Endothelial cell of umbilical vein (primary cell): ENCODE measurements around the gene CA14. TPM values are rescaled to one million over a fixed set of nuclear protein-coding genes. Genes with fewer than 3 reads are reported as not detected.

Source experiments
- BruUV-seq: library from RNA; stranded (reverse); fragments of 400-500 nt; replicated peaks from 2 replicates; lab custom pipeline; 2021; lab: Mats Ljungman, UMichigan
- CTCF ChIA-PET: fragments of 300-600, 350-600 bp; sonication (Branson Sonifier 250); formaldehyde crosslinking; loops from one replicate; lab custom pipeline; 2021; ENCODE audit warnings: antibody characterized with exemption, inconsistent platforms; lab: Charles Lee
- POLR2A ChIA-PET: fragments of 300-600, 350-600 bp; sonication (Branson Sonifier 250); formaldehyde crosslinking; loops from one replicate; lab custom pipeline; 2021; ENCODE audit warnings: antibody characterized with exemption, inconsistent platforms; lab: Charles Lee
- DNase-seq: peaks from one replicate; pipeline ENCODE4 v3.0.0-alpha.2; 2011; ENCODE audit warnings: low read depth, low spot score
- FAIRE-seq: peaks from 2 replicates; lab custom pipeline; 2011; peaks lifted over from hg19 to GRCh38; lab: Jason Lieb, UNC
- H2AFZ ChIP-seq: 2 replicates; pipeline ENCODE4 v1.6.0; 2012; ENCODE audit warnings: low read depth, low read length, control low read depth, inconsistent platforms
- H3K27ac ChIP-seq: 2 replicates; pipeline ENCODE4 v1.5.1; 2011; ENCODE audit warnings: low read depth, mild to moderate bottlenecking, control low read depth, low read length, moderate library complexity; ENCODE audit not compliant: insufficient read depth
- H3K27me3 ChIP-seq, 2 experiments: 2 replicates each; pipeline versions ENCODE4 v1.6.0 to v1.6.1; 2011; ENCODE audit warnings: low read length in 2 of 2, mixed read lengths in 1 of 2; ENCODE audit not compliant: control insufficient read depth in 2 of 2, insufficient read depth in 2 of 2
- H3K36me3 ChIP-seq, 2 experiments: 2 replicates in 1 of 2; 3 replicates in 1 of 2; pipeline ENCODE4 v1.5.1; 2011; ENCODE audit warnings: low read length in 2 of 2, mild to moderate bottlenecking in 1 of 2, moderate library complexity in 1 of 2; ENCODE audit not compliant: control insufficient read depth in 2 of 2, insufficient read depth in 2 of 2; ENCODE audit errors: extremely low read depth in 1 of 2
- H3K4me1 ChIP-seq: 3 replicates; pipeline ENCODE4 v1.5.1; 2011; ENCODE audit warnings: mild to moderate bottlenecking, low read length; ENCODE audit not compliant: control insufficient read depth, insufficient read depth; ENCODE audit errors: extremely low read depth
- H3K4me2 ChIP-seq: 2 replicates; pipeline ENCODE4 v1.6.1; 2011; ENCODE audit warnings: low read length, control low read depth, mixed read lengths; ENCODE audit not compliant: insufficient read depth
- H3K4me3 ChIP-seq, 3 experiments: fragments of 200-600 bp in 1 of 3; sonication (generic), shearing (Covaris generic) in 1 of 3; replicated peaks in 1 of 3; 2 replicates each; pipeline ENCODE4 v1.5.1; 2011 to 2016; ENCODE audit warnings: control low read depth in 3 of 3, low read length in 3 of 3, mild to moderate bottlenecking in 2 of 3, inconsistent platforms in 1 of 3, low read depth in 1 of 3, moderate library complexity in 1 of 3; ENCODE audit not compliant: insufficient read depth in 1 of 3
- H3K79me2 ChIP-seq: 2 replicates; pipeline ENCODE4 v1.6.0; 2012; ENCODE audit warnings: low read length, inconsistent platforms; ENCODE audit not compliant: control insufficient read depth, insufficient read depth
- H3K9ac ChIP-seq: replicated peaks from 2 replicates; pipeline ENCODE3; 2011; ENCODE audit warnings: low read length, control low read depth; ENCODE audit not compliant: insufficient read depth; ENCODE audit errors: extremely low read depth
- H3K9me1 ChIP-seq: replicated peaks from 3 replicates; pipeline ENCODE4 v1.6.0; 2011; ENCODE audit warnings: mild to moderate bottlenecking, low read length; ENCODE audit not compliant: control insufficient read depth, insufficient read depth; ENCODE audit errors: extremely low read depth
- H3K9me3 ChIP-seq: replicated peaks from 2 replicates; pipeline ENCODE4 v1.5.1; 2012; ENCODE audit warnings: low read length, inconsistent platforms; ENCODE audit not compliant: control insufficient read depth, insufficient read depth
- H4K20me1 ChIP-seq: replicated peaks from 2 replicates; pipeline ENCODE3; 2011; ENCODE audit warnings: mild to moderate bottlenecking, low read length; ENCODE audit not compliant: control insufficient read depth, insufficient read depth; ENCODE audit errors: extremely low read depth
- EZH2 ChIP-seq: IDR thresholded peaks from 2 replicates; pipeline ENCODE4 v1.6.1; 2012; ENCODE audit warnings: borderline replicate concordance, low read depth, mild to moderate bottlenecking, moderate library complexity, low read length, inconsistent platforms; ENCODE audit not compliant: severe bottlenecking
- FOS ChIP-seq: IDR thresholded peaks from 2 replicates; pipeline ENCODE4 v1.6.1; 2011; ENCODE audit warnings: mild to moderate bottlenecking, low read length, moderate library complexity, borderline replicate concordance; ENCODE audit not compliant: insufficient read depth
- GATA2 ChIP-seq: IDR thresholded peaks from 2 replicates; pipeline ENCODE4 v1.7.0; 2011; ENCODE audit warnings: low read depth, mild to moderate bottlenecking, moderate library complexity, mixed read lengths, low read length; ENCODE audit not compliant: insufficient read length, insufficient read depth
- JUN ChIP-seq: IDR thresholded peaks from 2 replicates; pipeline ENCODE4 v1.6.1; 2011; ENCODE audit warnings: borderline replicate concordance, low read depth; ENCODE audit not compliant: insufficient read length, insufficient read depth
- MYC ChIP-seq: IDR thresholded peaks from one replicate; pipeline ENCODE4 v1.6.1; 2011; ENCODE audit warnings: mild to moderate bottlenecking, low read depth, low read length
- POLR2A ChIP-seq: IDR thresholded peaks from 2 replicates; pipeline ENCODE4 v1.6.1; 2012; ENCODE audit warnings: low read depth, mild to moderate bottlenecking, control low read depth, low read length
- POLR2AphosphoS5 ChIP-seq: IDR thresholded peaks from 2 replicates; pipeline ENCODE4 v1.6.1; 2012; ENCODE audit warnings: low read depth, mild to moderate bottlenecking, control low read depth, low read length, moderate library complexity; ENCODE audit not compliant: insufficient read depth
- dilution Hi-C: fragments of 300-500 bp; cut with MboI; formaldehyde crosslinking; loops from one replicate; pipeline ENCODE4 v1.15.0; 2019; ENCODE audit warnings: low sequenced_read_pairs; ENCODE audit not compliant: extremely low pct_ligation_motif_present
- intact Hi-C: fragments of 100-400 bp; cut with micrococcal nuclease; formaldehyde crosslinking; loops from one replicate; pipeline ENCODE4 v1.10.0; 2022
- polyA plus RNA-seq, 4 experiments: library from polyadenylated mRNA; depleted of rRNA in 3 of 4; stranded (reverse) in 3 of 4; unstranded in 1 of 4; fragments of >200 nt; gene quantifications; 2 replicates each; pipeline versions ENCODE4 v1.2.1 to v1.2.3, GENCODE V29; 2011 to 2012; ENCODE audit warnings: missing spikeins in 1 of 4
- total RNA-seq: library from RNA; stranded (reverse); gene quantifications from 2 replicates; pipeline ENCODE4 v1.2.3, GENCODE V29; 2021
- TF ChIP-seq, protein P1 (sequence below): IDR thresholded peaks from 2 replicates; pipeline ENCODE4 v1.6.1; 2011; ENCODE audit not compliant: insufficient read depth, insufficient read length
- TF ChIP-seq, protein P2 (sequence below), 2 donors: IDR thresholded peaks; 1 replicate in 1 of 2; 2 replicates in 1 of 2; pipeline ENCODE4 v1.5.1; 2011; ENCODE audit warnings: low read length in 2 of 2, mild to moderate bottlenecking in 2 of 2, moderate library complexity in 2 of 2, control low read depth in 1 of 2, inconsistent platforms in 1 of 2, low read depth in 1 of 2; ENCODE audit not compliant: insufficient read depth in 1 of 2; ENCODE audit errors: extremely low read depth in 1 of 2

The CA14 gene
- total and polyA plus RNA-seq, 2 donors (not counting 3 experiments of a cell fraction or from before 2014, with no cell fraction given): not detected

DNA sequence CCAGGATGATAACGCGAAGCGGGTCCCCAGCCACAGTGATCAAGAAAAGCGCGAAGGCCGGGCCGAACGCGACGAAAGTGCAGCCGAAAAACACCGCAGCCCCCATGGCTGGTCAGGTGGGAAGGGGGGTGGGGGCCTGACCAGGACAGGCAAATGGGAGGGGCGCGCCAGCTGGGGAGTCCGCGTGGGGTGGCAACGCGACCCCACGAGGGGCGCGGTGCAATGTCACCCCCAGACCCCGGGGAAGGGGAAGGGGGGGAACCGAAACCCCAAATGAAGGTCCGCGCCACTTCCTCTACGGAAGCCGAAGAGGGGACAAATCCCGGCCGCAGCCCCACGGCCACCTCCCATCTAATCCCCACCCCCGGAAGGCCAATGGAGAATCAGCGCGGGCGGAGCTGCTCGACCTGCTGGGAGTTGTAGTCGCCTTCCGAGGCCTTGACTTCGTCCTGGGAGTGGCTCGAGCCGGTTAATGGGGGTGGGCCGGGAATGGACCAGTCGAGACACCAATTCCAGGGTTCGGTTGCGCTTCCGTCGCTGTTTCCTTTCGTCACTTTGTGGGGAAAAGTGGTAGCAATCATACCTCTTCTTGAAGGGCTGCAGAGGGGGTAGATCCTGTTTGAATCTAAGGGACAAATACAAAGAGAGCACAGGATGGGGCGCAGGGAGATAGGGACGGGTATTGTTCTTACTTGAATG lies 11.3 kb downstream of the CA14 start, which contains the start of gene APH1A:
Gene APH1A (minus strand): TSS at position 312 of the 699 bp plus-strand sequence. CDS start 206 bp downstream, at position 106.
- Histone ChIP-seq H3K9ac (peak within 1 kb of the TSS; percentile 80), H3K9me1 (no peaks in the 10 kb centered on the region), H3K36me3 (peaks cover 3 to 19% of the 10 kb centered on the region in 2 experiments), H2AFZ (peak within 1 kb of the TSS; percentile 92), H3K4me3 (peak within 1 kb of the TSS; percentile 51 to 84 (median 77)), H3K9me3 (no peaks in the 10 kb centered on the region), H3K27me3 (no peaks in the 10 kb centered on the region), H3K79me2 (peaks cover 19% of the 10 kb centered on the region), H3K27ac (peak within 1 kb of the TSS; percentile 89), H4K20me1 (no peaks in the 10 kb centered on the region), H3K4me1 (peaks cover 40% of the 10 kb centered on the region), H3K4me2 (peak within 1 kb of the TSS; percentile 97)
- ChIA-PET CTCF (interaction anchor here (1.2 to 16.3 kb wide), 3 partner anchors 10 to 13 kb away, joined by 3 to 466 read pairs (median 23); partner anchors contain the start of genes CA14 and CIART), POLR2A (interaction anchor here (1.0 kb wide), 1 partner anchor 8 kb away, joined by 5 read pairs; no protein-coding TSS in a partner anchor)
- peak; percentile 26 for TF ChIP-seq POLR2A
- TF ChIP-seq POLR2AphosphoS5: peak; percentile 61
- no peak for TF ChIP-seq EZH2
- dilution Hi-C loops: no loop called here
- peak; percentile 95 for DNase-seq
- FAIRE-seq: peak; percentile 99
- no TSS peak for BruUV-seq
- intact Hi-C loops: loop anchor here (1.0 kb wide), 5 partner anchors 12 to 52 kb away; partner anchors contain the start of genes ANP32E, MRPS21 and PRPF3

DNA sequence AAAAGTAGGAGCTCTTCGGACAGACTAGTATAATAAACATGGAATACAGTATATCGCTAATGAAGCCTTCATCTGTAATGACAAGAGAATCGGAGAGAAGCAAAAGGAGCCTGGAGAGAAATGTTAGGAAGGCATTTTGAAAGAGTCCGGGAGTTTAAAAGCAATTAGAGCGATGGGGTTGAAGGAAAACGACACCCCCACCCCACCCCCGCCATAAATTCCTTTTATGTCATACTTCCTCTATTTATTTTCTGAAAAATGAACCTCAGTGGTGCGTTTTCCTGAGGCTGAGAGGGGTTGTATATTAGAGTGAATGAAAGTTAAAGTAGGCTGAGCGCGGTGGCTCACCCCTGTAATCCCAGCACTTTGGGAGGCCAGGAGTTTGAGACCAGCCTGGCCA lies 11.9 kb downstream of the CA14 start:
- Histone ChIP-seq H3K4me3 (peak overlapping the region; percentile 51 to 84 (median 77)), H3K9ac (peak overlapping the region; percentile 80), H3K9me3 (no peaks in the 10 kb centered on the region), H3K4me1 (peaks cover 41% of the 10 kb centered on the region), H2AFZ (peak overlapping the region; percentile 92), H3K4me2 (peak overlapping the region; percentile 97), H3K27ac (peak overlapping the region; percentile 89), H3K9me1 (no peaks in the 10 kb centered on the region), H4K20me1 (no peaks in the 10 kb centered on the region), H3K27me3 (no peaks in the 10 kb centered on the region), H3K79me2 (peaks cover 19% of the 10 kb centered on the region), H3K36me3 (peaks cover 3 to 17% of the 10 kb centered on the region in 2 experiments)
- FAIRE-seq (no peak), DNase-seq (no peak)
- dilution Hi-C loops (no loop called here), intact Hi-C loops (loop anchor here (1.0 kb wide), 5 partner anchors 12 to 52 kb away; partner anchors contain the start of genes ANP32E, MRPS21 and PRPF3)
- TSS peak; percentile 72 for BruUV-seq
- POLR2A ChIA-PET: interaction anchor here (1.0 to 1.3 kb wide), 2 partner anchors 9 to 52 kb away, joined by 5 to 10 read pairs; partner anchors contain the start of gene PRPF3
- no peak for TF ChIP-seq POLR2A
- TF ChIP-seq, protein P1, sequence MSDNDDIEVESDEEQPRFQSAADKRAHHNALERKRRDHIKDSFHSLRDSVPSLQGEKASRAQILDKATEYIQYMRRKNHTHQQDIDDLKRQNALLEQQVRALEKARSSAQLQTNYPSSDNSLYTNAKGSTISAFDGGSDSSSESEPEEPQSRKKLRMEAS: no peak
- TF ChIP-seq POLR2AphosphoS5: no peak
- TF ChIP-seq JUN: no peak
- TF ChIP-seq MYC: no peak
- no peak for TF ChIP-seq EZH2
- no peak for TF ChIP-seq GATA2
- no peak for TF ChIP-seq FOS
- TF ChIP-seq, protein P2, sequence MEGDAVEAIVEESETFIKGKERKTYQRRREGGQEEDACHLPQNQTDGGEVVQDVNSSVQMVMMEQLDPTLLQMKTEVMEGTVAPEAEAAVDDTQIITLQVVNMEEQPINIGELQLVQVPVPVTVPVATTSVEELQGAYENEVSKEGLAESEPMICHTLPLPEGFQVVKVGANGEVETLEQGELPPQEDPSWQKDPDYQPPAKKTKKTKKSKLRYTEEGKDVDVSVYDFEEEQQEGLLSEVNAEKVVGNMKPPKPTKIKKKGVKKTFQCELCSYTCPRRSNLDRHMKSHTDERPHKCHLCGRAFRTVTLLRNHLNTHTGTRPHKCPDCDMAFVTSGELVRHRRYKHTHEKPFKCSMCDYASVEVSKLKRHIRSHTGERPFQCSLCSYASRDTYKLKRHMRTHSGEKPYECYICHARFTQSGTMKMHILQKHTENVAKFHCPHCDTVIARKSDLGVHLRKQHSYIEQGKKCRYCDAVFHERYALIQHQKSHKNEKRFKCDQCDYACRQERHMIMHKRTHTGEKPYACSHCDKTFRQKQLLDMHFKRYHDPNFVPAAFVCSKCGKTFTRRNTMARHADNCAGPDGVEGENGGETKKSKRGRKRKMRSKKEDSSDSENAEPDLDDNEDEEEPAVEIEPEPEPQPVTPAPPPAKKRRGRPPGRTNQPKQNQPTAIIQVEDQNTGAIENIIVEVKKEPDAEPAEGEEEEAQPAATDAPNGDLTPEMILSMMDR (IDR thresholded peaks at IDR 0.05; ENCODE audit: extremely low read depth in 1 of 2, insufficient read depth in 1 of 2, low read depth in 1 of 2, low read length in 2 of 2): no peak
- CTCF ChIA-PET: interaction anchor here (1.2 to 16.3 kb wide), 3 partner anchors 9 to 12 kb away, joined by 3 to 466 read pairs (median 23); partner anchors contain the start of genes CA14 and CIART
